Measurements from ENCODE around the gene NUDT17. TPM values are rescaled to one million over a fixed set of nuclear protein-coding genes. Genes with fewer than 3 reads are reported as not detected.

The NUDT17 gene
- total RNA-seq, 1 experiment from 2014 or later: 4.0 TPM

GRCh38 chr1:145799806-145800205, 45.6 kb upstream of the NUDT17 start:
- H3K18ac ChIP-seq (ENCODE audit: insufficient read length, low read depth, low read length): no peak overlapping the region
- no peak overlapping the region for H4K91ac ChIP-seq (ENCODE audit: insufficient read length, low read depth, low read length)
- TF ChIP-seq, protein P1, sequence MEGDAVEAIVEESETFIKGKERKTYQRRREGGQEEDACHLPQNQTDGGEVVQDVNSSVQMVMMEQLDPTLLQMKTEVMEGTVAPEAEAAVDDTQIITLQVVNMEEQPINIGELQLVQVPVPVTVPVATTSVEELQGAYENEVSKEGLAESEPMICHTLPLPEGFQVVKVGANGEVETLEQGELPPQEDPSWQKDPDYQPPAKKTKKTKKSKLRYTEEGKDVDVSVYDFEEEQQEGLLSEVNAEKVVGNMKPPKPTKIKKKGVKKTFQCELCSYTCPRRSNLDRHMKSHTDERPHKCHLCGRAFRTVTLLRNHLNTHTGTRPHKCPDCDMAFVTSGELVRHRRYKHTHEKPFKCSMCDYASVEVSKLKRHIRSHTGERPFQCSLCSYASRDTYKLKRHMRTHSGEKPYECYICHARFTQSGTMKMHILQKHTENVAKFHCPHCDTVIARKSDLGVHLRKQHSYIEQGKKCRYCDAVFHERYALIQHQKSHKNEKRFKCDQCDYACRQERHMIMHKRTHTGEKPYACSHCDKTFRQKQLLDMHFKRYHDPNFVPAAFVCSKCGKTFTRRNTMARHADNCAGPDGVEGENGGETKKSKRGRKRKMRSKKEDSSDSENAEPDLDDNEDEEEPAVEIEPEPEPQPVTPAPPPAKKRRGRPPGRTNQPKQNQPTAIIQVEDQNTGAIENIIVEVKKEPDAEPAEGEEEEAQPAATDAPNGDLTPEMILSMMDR (conservative IDR thresholded peaks at IDR 0.05): no peak
- H2BK20ac ChIP-seq (ENCODE audit: low read depth, low read length, poor library complexity, severe bottlenecking): no peak overlapping the region
- H2AK5ac ChIP-seq (ENCODE audit: insufficient read length, low read length): no peak overlapping the region
- Mint-ChIP-seq H3K4me3 (no peak overlapping the region), H3K27ac (no peak overlapping the region), H3K4me1 (peaks cover 11 to 16% of the 10 kb centered on the region in 2 experiments), H3K9me3 (peaks cover 16 to 24% of the 10 kb centered on the region in 2 experiments), H3K27me3 (ENCODE audit: low read depth) (no peaks in the 10 kb centered on the region), H3K36me3 (ENCODE audit: insufficient read depth in 1 of 3, low read depth in 3 of 3) (peaks cover 16 to 32% (median 19%) of the 10 kb centered on the region in 3 experiments)
- H3K4ac ChIP-seq (ENCODE audit: low read depth, low read length): no peak overlapping the region
- no peak overlapping the region for H2BK12ac ChIP-seq (ENCODE audit: insufficient read length, low read depth, low read length)
- H3K23ac ChIP-seq (ENCODE audit: insufficient read length, low read depth, low read length): no peak overlapping the region
- H2AFZ ChIP-seq (ENCODE audit: low read length): no peak overlapping the region
- DNase-seq: no peak
- H3K27ac ChIP-seq (ENCODE audit: insufficient read length, low read depth, low read length): no peak overlapping the region
- no peak overlapping the region for H2BK120ac ChIP-seq (ENCODE audit: low read depth, low read length, poor library complexity, severe bottlenecking)
- H3K56ac ChIP-seq (ENCODE audit: insufficient read length, low read depth, low read length): no peak overlapping the region
- H4K8ac ChIP-seq (replicated peaks; ENCODE audit: insufficient read length, low read depth, low read length): no peak overlapping the region
- no peaks in the 10 kb centered on the region for H3K79me1 ChIP-seq (ENCODE audit: insufficient read depth, low read depth, low read length, poor library complexity, severe bottlenecking)
- WGBS (ENCODE audit: extremely low coverage, insufficient read length, low lambda C conversion rate): no CpG with 5 or more reads among the region's 2 CpGs
- H3K9ac ChIP-seq (ENCODE audit: extremely low read depth, insufficient read length, low read length): no peak overlapping the region
- no peak overlapping the region for H3T11ph ChIP-seq (ENCODE audit: low read length)
- H3K9me3 ChIP-seq (ENCODE audit: control insufficient read depth, low read depth, low read length): peaks cover 10% of the 10 kb centered on the region
- H3K79me2 ChIP-seq (ENCODE audit: insufficient read depth, low read length): no peaks in the 10 kb centered on the region; the same call in 1 of the 2 replicates
- no peak overlapping the region for H2BK15ac ChIP-seq (ENCODE audit: low read depth, low read length)
- H3K27me3 ChIP-seq (ENCODE audit: insufficient read depth, low read length): no peaks in the 10 kb centered on the region
- H4K20me1 ChIP-seq (ENCODE audit: control insufficient read depth, insufficient read depth, insufficient read length): no peaks in the 10 kb centered on the region
- no peak overlapping the region for H4K5ac ChIP-seq (ENCODE audit: insufficient read length, low read depth, low read length)
- no peak overlapping the region for H3K4me2 ChIP-seq (ENCODE audit: insufficient read depth, insufficient read length, low read length)
- no peak overlapping the region for H2BK5ac ChIP-seq (ENCODE audit: insufficient read length, low read length)
- H3K4me1 ChIP-seq (ENCODE audit: insufficient read depth, low read length): no peaks in the 10 kb centered on the region
- H3K23me2 ChIP-seq (ENCODE audit: insufficient read length, low read depth, low read length, poor library complexity, severe bottlenecking): no peaks in the 10 kb centered on the region
- H3K14ac ChIP-seq (ENCODE audit: insufficient read depth, low read length): no peak overlapping the region
